HG03565 (cell line): Measurements from ENCODE around the gene CHRM5.
"Not testable (repeated sequence)": the region's sequence is repeated elsewhere in the genome, so short reads cannot be mapped to it uniquely, and the experiment has no call there.

ENCODE experiments used
- ATAC-seq: cut with Tn5 transposase; IDR thresholded peaks from one replicate; pipeline ENCODE4 v1.9.1; 2021; ENCODE audit warnings: mild to moderate bottlenecking, moderate library complexity; ENCODE audit not compliant: unreplicated experiment

Gene CHRM5

GRCh38 chr15:33985751-33986150 lies 17.5 kb downstream of the CHRM5 start:
- ATAC-seq = no peak

DNA sequence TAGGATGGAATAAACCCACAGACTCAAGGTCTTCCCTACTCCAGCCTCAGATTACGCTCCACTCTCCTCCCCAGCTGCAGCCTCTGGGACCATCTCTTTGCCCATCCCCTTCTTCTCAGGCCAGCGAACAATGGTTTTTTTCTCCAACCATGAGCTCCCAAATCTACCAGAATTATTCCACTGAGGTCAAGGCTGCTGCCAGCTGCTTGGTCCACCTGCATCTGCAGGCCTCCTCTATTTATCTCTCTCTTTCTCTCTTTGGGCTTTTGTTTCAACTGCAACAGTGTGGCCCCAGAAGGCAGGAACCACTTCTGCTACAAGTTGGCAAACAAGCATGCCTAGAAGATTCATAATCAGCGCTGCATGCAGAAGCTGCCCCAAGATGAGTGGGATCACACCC lies 19.1 kb downstream of the CHRM5 start:
- no peak for ATAC-seq

DNA sequence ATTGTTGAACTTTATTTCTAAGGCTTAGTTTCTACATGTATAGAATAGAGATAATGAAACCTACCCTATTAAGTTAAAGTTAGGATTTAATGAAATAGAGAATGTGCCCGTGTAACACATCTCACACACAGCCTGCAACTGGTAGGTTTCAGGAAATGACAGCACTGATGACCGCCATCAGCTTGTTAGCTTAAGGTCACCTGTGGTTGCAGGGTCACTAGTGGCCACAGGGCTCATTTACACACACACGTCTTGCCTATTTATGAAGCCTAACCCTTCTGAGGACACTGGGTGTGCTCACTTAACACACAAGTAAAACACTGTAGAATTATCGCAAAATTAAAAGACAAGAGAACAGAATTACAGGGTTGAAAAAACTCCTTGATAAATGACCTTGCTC lies 20.1 kb downstream of the CHRM5 start:
- ATAC-seq = no peak

DNA sequence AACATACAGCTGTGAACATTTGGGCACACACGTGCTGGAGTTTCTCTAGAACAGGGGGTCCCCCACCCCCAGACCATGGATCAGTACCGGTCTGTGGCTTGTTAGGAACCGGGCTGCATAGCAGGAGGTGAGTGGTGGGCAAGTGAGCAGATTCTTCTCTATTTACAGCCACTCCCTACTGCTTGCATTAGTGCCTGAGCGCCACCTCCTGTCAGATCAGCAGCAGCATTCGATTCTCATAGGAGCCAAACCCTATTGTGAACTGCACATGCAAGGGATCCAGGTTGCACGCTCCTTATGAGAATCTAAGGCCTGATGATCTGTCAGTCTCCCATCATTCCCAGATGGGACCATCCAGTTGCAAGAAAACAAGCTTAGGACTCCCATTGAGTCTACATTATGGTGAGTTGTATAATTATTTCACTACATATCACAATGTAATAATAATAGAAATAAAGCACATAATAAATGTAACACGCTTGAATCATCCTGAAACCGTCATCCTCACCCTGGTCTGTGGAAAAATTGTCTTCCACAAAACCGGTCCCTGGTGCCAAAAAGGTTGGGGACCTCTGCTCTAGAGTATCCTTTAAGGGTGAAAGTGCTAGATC lies 25.8 kb downstream of the CHRM5 start:
- ATAC-seq = no peak

DNA sequence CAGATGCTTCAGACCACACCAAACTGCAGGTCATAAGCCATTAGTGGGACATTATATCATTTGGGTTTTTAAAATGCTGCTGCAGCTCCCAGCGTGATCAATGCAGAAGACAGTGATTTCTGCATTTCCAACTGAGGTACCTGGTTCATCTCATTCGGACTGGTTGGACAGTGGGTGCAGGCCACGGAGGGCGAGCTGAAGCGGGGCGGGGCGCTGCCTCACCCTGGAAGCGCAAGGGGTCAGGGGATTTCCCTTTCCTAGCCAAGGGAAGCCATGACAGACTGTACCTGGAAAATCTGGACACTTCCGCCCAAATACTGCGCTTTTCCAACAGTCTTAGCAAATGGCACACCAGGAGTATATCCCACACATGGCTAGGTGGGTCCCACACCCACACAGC lies 27.4 kb downstream of the CHRM5 start:
- not testable (repeated sequence) for ATAC-seq

DNA sequence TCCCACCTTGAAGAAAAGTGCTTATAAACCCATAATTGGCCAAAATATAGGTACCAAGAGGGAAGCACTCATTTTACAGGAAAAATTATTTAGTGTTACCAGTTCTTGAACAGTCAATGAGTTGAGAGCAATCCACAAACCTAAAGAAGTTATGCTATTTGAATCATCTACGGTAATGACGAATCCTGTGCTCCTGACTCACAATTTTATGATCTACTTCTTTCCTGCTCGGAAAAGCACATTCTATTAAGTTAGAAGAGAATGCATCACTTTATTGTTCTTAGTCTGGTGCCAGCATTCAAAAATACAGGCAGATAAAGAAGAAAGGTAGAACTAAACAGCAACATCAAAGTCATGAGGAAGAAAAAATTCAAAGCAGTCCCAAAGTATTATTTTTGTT lies 33.2 kb downstream of the CHRM5 start:
- ATAC-seq = no peak

- ATAC-seq = no peak
Observed at GRCh38 chr15:34006381-34006780, 38.1 kb downstream of the CHRM5 start.

DNA sequence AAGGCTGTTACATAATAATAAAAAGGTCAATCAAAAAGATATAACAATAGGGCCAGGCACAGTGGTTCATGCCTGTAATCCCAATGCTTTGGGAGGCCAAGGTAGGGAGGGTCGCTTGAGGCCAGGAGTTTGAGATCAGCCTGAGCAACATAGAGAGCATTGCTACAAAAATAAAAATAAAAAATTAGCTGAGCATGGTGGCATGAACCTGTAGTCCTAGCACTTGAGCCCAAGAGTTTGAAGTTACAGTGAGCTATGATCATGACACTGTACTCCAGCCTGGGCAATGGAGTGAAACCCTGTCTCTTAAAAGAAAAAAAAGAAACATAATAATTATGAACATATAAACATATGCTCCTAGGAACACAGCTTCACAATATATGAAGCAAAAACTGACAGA lies 41.4 kb downstream of the CHRM5 start:
- ATAC-seq = no peak

- ATAC-seq = no peak
Observed at GRCh38 chr15:34010921-34011320, 42.6 kb downstream of the CHRM5 start.

DNA sequence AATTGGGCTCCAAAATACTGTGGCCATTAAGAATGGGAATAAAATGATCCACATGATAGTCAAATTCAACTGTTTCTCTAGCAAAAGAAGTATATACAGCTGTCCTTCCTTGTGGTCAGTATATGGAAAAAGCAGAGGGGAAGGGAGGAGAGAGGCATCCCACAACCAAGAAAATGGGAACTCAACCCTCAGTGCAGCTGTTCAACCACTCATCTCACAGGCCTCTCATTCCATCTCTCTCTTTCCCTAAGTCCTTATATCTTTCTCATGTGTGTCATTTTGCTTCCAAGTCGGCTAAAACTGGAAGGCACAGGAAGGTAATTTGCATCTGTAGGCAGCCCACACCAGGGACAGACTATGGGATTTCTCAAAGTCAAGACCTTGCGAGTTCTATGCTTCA lies 43.2 kb downstream of the CHRM5 start:
- no peak for ATAC-seq

- no peak for ATAC-seq
Observed at GRCh38 chr15:34012461-34013028, 44.2 kb downstream of the CHRM5 start.

GRCh38 chr15:34013746-34014145 lies 45.4 kb downstream of the CHRM5 start:
- ATAC-seq = no peak

DNA sequence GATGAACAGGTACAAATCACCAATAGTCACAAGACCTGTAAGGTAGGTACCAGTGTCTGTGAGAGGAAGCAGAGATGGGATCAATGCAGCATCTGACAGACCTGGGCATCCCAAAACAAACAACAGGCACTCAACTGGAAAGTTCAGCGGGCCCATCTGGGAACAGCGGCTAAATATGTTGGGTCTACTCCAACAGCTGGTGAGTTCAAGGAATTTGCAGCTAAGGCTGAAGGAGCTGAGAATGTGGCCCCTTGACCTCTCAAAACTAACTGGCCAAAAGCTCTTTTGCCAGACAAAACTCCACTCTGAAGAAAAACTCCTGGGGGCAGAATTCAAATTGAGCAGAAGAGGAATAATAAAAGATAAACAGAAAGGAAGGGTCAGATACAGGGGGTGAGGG lies 46.3 kb downstream of the CHRM5 start:
- no peak for ATAC-seq

- no peak for ATAC-seq
Observed at GRCh38 chr15:34018021-34018645, 49.8 kb downstream of the CHRM5 start.

DNA sequence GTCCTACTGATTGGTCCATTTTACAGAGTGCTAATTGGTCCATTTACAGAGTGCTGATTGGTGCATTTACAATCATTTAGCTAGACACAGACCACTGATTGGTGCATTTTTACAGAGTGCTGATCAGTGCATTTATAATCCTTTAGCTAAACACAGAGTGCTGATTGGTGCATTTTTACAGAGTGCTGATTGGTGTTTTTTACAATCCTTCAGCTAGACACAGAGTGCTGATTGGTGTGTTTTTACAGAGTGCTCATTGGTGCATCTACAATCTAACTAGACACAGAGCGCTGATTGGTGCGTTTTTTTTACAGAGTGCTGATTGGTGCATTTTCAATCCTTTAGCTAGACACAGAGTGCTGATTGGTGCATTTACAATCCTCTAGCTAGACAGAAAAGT lies 50.4 kb downstream of the CHRM5 start:
- not testable (repeated sequence) for ATAC-seq

DNA sequence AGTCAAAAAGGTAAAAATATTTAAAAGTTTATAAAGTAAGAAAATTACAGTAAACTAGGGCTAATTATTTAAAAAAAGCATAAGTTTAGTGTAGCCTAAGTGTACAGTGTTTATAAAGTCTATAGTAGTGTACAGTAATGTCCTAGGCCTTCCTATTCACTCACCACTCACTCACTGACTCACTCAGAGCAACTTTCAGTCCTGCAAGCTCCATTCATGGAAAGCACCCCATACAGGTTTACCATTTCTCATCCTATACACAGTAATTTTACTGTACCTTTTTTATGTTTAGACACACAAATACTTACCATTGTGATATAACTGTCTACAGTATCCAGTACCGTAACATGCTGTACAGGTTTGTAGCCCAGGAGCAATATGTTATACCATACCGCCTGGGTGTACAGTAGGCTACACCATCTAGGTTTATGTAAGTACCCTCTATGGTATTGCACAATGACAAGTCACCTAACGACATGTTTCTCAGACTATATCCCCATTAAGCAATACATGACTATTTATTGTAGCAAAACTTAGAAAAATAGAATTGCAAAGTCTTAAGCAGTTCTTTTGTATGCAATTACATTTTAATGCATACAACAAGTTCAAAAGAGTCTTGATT lies 51.2 kb downstream of the CHRM5 start:
- no peak for ATAC-seq

GRCh38 chr15:34023907-34024306 lies 55.6 kb downstream of the CHRM5 start:
- no peak for ATAC-seq

DNA sequence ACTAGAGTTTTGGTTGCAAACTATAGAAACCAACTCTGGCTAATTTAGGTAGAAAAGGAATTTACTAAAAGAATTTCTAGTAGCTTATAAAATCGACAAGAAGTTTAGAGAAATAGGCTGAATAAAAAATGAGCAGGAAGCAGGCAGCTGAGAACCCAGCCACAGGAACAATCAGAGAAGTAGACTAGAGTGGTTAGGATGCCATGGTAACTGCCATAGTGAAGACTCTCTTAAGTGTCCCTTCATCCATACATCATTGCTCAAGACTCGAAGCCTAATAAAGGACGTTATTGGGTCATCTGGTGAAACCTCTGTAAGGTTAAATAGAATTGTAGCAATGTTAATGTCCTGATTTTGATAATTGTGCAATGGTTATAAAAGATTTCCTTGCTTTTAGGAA lies 57.0 kb downstream of the CHRM5 start:
- no peak for ATAC-seq

- no peak for ATAC-seq
Observed at GRCh38 chr15:34027606-34028005, 59.3 kb downstream of the CHRM5 start.

- ATAC-seq = no peak
Observed at GRCh38 chr15:34031987-34032760, 63.9 kb downstream of the CHRM5 start.

GRCh38 chr15:34038023-34038870 lies 70.0 kb downstream of the CHRM5 start:
- peak; percentile 57 for ATAC-seq
